Measurements from ENCODE around the gene LIM2.

Gene LIM2

GRCh38 chr19:51354742-51355148 is 33.0 kb downstream of the LIM2 start:
- no peak overlapping the region for H3K4me3 ChIP-seq (ENCODE audit: insufficient read length, low read depth)
- no peak overlapping the region for H3K9ac ChIP-seq (ENCODE audit: insufficient read length, low read depth)
- H3K36me3 ChIP-seq (ENCODE audit: insufficient read depth, insufficient read length, low read length): peaks cover 15% of the 10 kb centered on the region
- H3K9me3 ChIP-seq (ENCODE audit: insufficient read depth, low read length): no peaks in the 10 kb centered on the region
- no peak for TF ChIP-seq YY1 (IDR thresholded peaks at IDR 0.05; ENCODE audit: insufficient read depth, insufficient read length)
- TF ChIP-seq SUZ12 (IDR thresholded peaks at IDR 0.05; ENCODE audit: extremely low read depth, insufficient read depth, insufficient read length): no peak
- TF ChIP-seq ZNF274 (IDR thresholded peaks at IDR 0.05; ENCODE audit: low read depth, low read length): no peak
- peaks cover 5% of the 10 kb centered on the region for H3K4me1 ChIP-seq (ENCODE audit: insufficient read depth, insufficient read length)
- no peaks in the 10 kb centered on the region for H3K27me3 ChIP-seq (ENCODE audit: insufficient read depth, insufficient read length)
- peak; percentile 36 for DNase-seq (ENCODE audit: low read depth, low spot score)

GRCh38 chr19:51354103-51354741 is 33.6 kb downstream of the LIM2 start:
- H3K4me1 ChIP-seq (ENCODE audit: insufficient read depth, insufficient read length): peaks cover 5% of the 10 kb centered on the region
- no peaks in the 10 kb centered on the region for H3K9me3 ChIP-seq (ENCODE audit: insufficient read depth, low read length)
- peaks cover 15% of the 10 kb centered on the region for H3K36me3 ChIP-seq (ENCODE audit: insufficient read depth, insufficient read length, low read length)
- no peak for DNase-seq (ENCODE audit: low read depth, low spot score)
- H3K9ac ChIP-seq (ENCODE audit: insufficient read length, low read depth): peak overlapping the region; percentile 61
- TF ChIP-seq SUZ12 (IDR thresholded peaks at IDR 0.05; ENCODE audit: extremely low read depth, insufficient read depth, insufficient read length) (no peak), ZNF274 (IDR thresholded peaks at IDR 0.05; ENCODE audit: low read depth, low read length) (no peak), YY1 (IDR thresholded peaks at IDR 0.05; ENCODE audit: insufficient read depth, insufficient read length) (no peak)
- no peak overlapping the region for H3K4me3 ChIP-seq (ENCODE audit: insufficient read length, low read depth)
- no peaks in the 10 kb centered on the region for H3K27me3 ChIP-seq (ENCODE audit: insufficient read depth, insufficient read length)

GRCh38 chr19:51352783-51353360 is 34.9 kb downstream of the LIM2 start:
- H3K9me3 ChIP-seq (ENCODE audit: insufficient read depth, low read length): no peaks in the 10 kb centered on the region
- H3K4me3 ChIP-seq (ENCODE audit: insufficient read length, low read depth): no peak overlapping the region
- H3K36me3 ChIP-seq (ENCODE audit: insufficient read depth, insufficient read length, low read length): peaks cover 15% of the 10 kb centered on the region
- no peak overlapping the region for H3K9ac ChIP-seq (ENCODE audit: insufficient read length, low read depth)
- H3K4me1 ChIP-seq (ENCODE audit: insufficient read depth, insufficient read length): peaks cover 5% of the 10 kb centered on the region
- TF ChIP-seq ZNF274 (IDR thresholded peaks at IDR 0.05; ENCODE audit: low read depth, low read length) (no peak), YY1 (IDR thresholded peaks at IDR 0.05; ENCODE audit: insufficient read depth, insufficient read length) (no peak), SUZ12 (IDR thresholded peaks at IDR 0.05; ENCODE audit: extremely low read depth, insufficient read depth, insufficient read length) (no peak)
- H3K27me3 ChIP-seq (ENCODE audit: insufficient read depth, insufficient read length): no peaks in the 10 kb centered on the region
- no peak for DNase-seq (ENCODE audit: low read depth, low spot score)

DNA sequence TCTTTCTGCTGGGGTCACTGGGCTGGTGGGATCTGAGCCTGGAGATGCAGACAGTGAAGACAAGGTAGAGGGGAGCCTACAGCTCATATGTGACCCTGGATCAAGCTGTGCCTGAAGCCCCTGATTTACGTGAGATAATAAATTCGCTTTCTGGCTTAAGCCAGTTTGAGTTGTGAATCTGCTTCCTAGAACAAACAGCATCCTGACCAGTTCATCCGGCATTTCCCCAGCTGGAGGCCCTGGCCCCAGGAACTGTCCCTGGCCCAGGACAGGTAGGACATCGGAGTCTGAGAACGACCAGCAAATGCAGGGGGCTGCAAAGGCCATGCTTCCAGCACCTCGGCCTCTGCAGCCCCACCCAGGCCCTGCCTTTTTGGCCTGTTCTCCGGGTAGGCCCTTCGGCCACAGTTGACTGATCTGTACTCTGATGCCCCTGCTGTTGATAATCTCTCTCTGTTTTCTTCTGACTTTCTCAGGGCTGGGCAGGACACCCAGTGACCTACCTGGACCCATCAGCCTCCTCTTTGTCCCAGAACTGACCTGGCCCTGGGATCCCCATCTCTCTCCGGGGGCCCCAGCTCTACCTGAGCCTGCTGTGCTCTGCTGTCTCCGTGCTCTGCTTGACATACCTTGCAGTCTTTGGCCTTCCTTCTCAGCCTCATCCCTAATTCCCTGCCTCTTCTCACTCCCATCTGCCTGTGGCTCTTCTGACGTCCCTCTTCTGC is 36.3 kb downstream of the LIM2 start:
- TF ChIP-seq SUZ12 (IDR thresholded peaks at IDR 0.05; ENCODE audit: extremely low read depth, insufficient read depth, insufficient read length) (no peak), YY1 (IDR thresholded peaks at IDR 0.05; ENCODE audit: insufficient read depth, insufficient read length) (no peak), ZNF274 (IDR thresholded peaks at IDR 0.05; ENCODE audit: low read depth, low read length) (no peak)
- H3K27me3 ChIP-seq (ENCODE audit: insufficient read depth, insufficient read length): no peaks in the 10 kb centered on the region
- peaks cover 5% of the 10 kb centered on the region for H3K4me1 ChIP-seq (ENCODE audit: insufficient read depth, insufficient read length)

GRCh38 chr19:51347209-51347928 is 40.4 kb downstream of the LIM2 start:
- no peak for DNase-seq (ENCODE audit: low read depth, low spot score)
- H3K36me3 ChIP-seq (ENCODE audit: insufficient read depth, insufficient read length, low read length): peaks cover 32% of the 10 kb centered on the region
- TF ChIP-seq YY1 (IDR thresholded peaks at IDR 0.05; ENCODE audit: insufficient read depth, insufficient read length) (no peak), SUZ12 (IDR thresholded peaks at IDR 0.05; ENCODE audit: extremely low read depth, insufficient read depth, insufficient read length) (no peak), ZNF274 (IDR thresholded peaks at IDR 0.05; ENCODE audit: low read depth, low read length) (no peak)
- no peaks in the 10 kb centered on the region for H3K27me3 ChIP-seq (ENCODE audit: insufficient read depth, insufficient read length)
- no peaks in the 10 kb centered on the region for H3K9me3 ChIP-seq (ENCODE audit: insufficient read depth, low read length)
- H3K4me3 ChIP-seq (ENCODE audit: insufficient read length, low read depth): no peak overlapping the region
- no peak overlapping the region for H3K9ac ChIP-seq (ENCODE audit: insufficient read length, low read depth)
- H3K4me1 ChIP-seq (ENCODE audit: insufficient read depth, insufficient read length): peaks cover 5% of the 10 kb centered on the region

More for the DNA sequence above, 36.3 kb downstream of the LIM2 start:
- Histone ChIP-seq H3K9ac (ENCODE audit: insufficient read length, low read depth) (no peak overlapping the region), H3K9me3 (ENCODE audit: insufficient read depth, low read length) (no peaks in the 10 kb centered on the region), H3K4me3 (ENCODE audit: insufficient read length, low read depth) (no peak overlapping the region), H3K36me3 (ENCODE audit: insufficient read depth, insufficient read length, low read length) (peaks cover 26% of the 10 kb centered on the region)
- DNase-seq (ENCODE audit: low read depth, low spot score): no peak

DNA sequence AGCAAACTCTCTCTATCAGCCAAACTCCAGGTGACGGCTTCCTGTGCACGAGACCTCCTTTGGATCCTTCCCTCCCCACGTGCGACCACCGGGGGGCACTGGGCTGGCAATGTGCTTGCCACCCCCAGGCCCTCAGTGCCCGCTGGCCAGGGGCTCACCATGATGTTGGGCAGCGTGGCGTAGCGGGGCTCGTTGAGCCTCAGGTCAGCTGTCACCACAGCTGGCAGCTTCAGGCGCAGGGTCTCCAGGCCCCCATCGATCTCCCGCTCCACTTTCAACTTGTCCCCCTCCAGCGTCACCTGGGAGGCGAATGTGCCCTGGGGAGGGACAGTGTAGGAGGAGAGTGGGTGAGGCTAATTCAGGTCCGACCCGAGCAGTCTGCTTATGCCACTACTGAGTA is 41.0 kb downstream of the LIM2 start:
- DNase-seq (ENCODE audit: low read depth, low spot score): no peak
- TF ChIP-seq ZNF274 (IDR thresholded peaks at IDR 0.05; ENCODE audit: low read depth, low read length): no peak
- TF ChIP-seq SUZ12 (IDR thresholded peaks at IDR 0.05; ENCODE audit: extremely low read depth, insufficient read depth, insufficient read length): no peak
- no peak for TF ChIP-seq YY1 (IDR thresholded peaks at IDR 0.05; ENCODE audit: insufficient read depth, insufficient read length)
- H3K36me3 ChIP-seq (ENCODE audit: insufficient read depth, insufficient read length, low read length): peaks cover 29% of the 10 kb centered on the region
- no peaks in the 10 kb centered on the region for H3K27me3 ChIP-seq (ENCODE audit: insufficient read depth, insufficient read length)
- H3K4me3 ChIP-seq (ENCODE audit: insufficient read length, low read depth): no peak overlapping the region
- H3K9me3 ChIP-seq (ENCODE audit: insufficient read depth, low read length): no peaks in the 10 kb centered on the region
- H3K4me1 ChIP-seq (ENCODE audit: insufficient read depth, insufficient read length): peaks cover 8% of the 10 kb centered on the region
- H3K9ac ChIP-seq (ENCODE audit: insufficient read length, low read depth): no peak overlapping the region
